Stimulated activated CD8-positive, alpha-beta memory T cell treated with anti-CD3 and anti-CD28 coated beads, Interleukin-4, amount 100 ng/mL, for 1 hour (primary cell): Measurements from ENCODE around the gene IFNA4.
"Not testable (repeated sequence)": the region's sequence is repeated elsewhere in the genome, so short reads cannot be mapped to it uniquely, and the experiment has no call there.

Experiments used
- DNase-seq, 2 donors: peaks; one replicate each; pipeline ENCODE4 v3.0.0-alpha.2; 2020; ENCODE audit warnings: low read depth in 2 of 2, low spot score in 1 of 2

IFNA4 gene

DNA sequence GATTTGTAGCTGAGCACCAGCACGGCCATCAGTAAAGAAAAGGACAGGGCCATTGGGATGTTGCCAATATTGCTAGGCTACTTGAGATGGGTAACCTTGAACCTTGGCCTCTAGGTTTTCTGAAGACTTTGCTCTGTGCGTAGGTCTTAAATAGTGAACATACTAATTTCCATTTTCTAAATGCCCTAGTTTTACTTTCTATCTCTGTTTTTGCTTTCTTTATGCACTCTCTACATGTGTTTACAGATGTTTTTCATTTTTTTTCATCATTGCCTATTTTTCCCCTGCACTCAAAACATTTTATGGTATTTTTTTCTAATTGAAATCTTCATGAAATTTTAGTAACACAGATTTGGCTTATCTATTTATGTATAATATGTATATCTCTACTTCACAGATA is 20.8 kb downstream of the IFNA4 start, which contains the start of gene IFNA21:
IFNA21 (minus strand) TSS at position 101 of the 400 bp plus-strand sequence; CDS start at position 53, 48 bp downstream.
- DNase-seq, result not testable (repeated sequence)

- no peak for DNase-seq
Measured at GRCh38 chr9:21165516-21165915, 21.9 kb downstream of the IFNA4 start.

GRCh38 chr9:21160178-21160577 is 27.2 kb downstream of the IFNA4 start:
- no peak for DNase-seq

DNA sequence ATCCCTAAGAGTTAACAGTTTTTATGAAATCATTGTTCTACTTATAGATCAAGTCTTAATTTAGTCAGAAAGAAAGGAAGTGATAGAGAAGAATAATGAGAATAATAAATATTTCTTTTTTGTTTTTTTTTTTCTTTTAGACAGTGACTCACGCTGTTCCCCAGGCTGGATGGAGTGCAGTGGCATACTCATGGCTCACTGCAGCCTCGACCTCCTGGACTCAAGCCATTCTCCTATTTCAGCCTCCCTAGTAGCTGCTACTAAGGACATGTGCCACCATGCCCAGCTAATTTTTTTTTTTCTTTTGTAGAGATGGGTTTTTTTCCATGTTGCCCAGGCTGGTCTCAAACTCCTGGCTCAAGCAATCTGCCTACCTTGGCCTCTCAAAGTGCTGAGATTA is 31.9 kb downstream of the IFNA4 start:
- no peak for DNase-seq

DNA sequence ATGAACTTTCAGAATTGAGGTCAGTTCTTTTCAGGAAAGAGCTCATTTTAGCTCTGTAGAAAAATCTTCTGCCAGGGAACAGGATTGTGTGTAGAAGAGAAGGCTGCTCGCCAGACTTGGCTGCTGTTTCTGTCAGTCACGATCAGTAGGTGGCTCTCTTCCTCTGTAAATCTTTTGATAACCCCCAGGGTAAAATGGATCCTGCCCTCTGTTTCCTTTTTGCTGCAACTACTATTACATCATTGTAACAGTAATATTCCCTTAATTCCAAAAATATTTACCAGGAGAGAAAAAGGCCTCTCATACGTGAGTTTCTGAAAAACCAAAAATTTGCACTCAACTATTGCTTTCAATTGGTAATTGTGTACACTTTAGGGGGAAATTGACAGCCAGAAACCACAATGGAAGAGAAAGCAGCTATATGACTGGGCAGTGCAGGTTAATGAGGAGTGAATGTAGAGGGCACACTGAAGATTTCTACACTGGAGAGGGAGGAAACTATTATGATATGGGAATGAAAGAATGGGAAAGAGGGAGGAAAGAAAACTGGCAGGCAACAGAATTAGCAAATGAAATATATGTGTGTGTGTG is 33.3 kb downstream of the IFNA4 start:
- no peak for DNase-seq

DNA sequence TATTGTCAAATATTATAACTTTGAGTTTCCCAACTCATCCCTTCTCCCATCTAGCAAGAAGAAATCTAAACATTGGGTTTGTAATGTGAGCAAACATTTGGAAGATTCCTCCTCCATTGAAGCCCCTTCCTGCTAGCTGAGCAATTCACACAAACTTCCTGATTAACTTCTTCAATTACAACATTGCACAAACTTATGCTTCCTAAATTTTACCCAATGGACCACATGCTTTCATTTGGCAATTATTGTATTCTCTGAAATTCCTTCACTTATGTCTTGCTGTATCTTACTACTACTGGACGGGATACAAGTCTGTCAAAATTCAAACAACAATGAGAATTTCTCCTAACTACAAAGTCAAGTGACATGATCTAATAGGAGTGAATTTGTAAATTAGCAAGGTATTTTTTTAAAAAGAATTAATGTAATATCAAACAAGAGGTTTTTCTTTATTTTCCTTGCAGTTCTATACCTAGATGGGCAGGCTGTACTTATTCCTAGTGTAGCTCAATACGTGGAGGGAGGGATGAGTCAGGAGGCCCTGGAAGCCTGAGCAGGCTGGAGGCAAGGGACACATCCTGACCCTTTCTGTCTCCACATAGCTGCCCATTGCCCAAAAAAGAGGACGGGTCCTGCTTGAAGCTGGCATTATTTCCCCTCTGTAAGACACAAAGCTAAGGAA is 33.9 kb downstream of the IFNA4 start:
- no peak for DNase-seq

DNA sequence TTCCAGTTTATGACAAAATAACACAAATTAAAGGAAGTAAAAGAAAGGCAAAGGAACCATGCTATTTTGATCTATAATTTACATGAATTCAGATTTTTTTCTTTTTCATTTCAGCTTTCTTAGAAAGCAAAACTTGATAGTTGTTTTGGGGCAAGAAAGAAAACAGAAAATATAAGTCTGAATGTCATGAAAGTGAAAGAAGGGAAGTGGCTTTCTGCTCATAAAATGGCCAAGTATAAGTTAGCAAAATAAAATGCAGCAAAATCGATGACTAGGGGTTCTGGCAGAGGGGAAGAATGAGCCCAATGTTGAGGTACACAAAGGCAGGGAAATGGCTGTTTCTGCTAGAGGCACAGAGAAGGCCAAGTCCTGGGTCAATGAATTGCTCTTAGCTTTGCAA is 42.8 kb downstream of the IFNA4 start:
- no peak for DNase-seq

GRCh38 chr9:21141427-21141882 is 45.9 kb downstream of the IFNA4 start, which contains the start of gene IFNW1:
Gene IFNW1 (minus strand): TSS chr9:21141832. CDS start chr9:21141570, 262 bp downstream.
- DNase-seq, result no peak

DNA sequence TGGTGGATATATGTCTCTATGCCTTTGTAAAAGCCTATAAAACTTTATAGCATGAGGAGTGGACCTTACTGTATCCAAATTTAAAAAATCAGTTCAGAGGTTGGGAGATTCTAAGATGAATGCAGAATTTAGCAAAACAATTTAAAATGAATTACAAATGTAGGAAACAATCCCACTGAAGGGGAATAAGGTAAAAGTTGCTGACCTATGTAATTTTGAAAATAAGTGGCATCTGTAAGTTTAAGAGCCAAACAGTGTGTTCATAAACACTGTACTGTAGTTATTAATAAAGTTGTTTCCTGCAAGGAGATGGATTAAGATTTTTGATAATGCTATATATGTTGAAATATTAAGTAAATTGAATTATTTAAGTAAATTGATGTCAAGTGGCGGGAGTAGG is 50.4 kb downstream of the IFNA4 start:
- no peak for DNase-seq
